ENCODE data around the gene ANO1.

The ANO1 gene

GRCh38 chr11:70167723-70168404 is 89.7 kb downstream of the ANO1 start:
- no peak for DNase-seq

GRCh38 chr11:70168405-70168754 is 90.3 kb downstream of the ANO1 start:
- DNase-seq: no peak

- DNase-seq: no peak
Measured at GRCh38 chr11:70169127-70169526, 91.0 kb downstream of the ANO1 start.

GRCh38 chr11:70169632-70170031 is 91.5 kb downstream of the ANO1 start:
- no peak for DNase-seq

- DNase-seq: no peak
Measured at GRCh38 chr11:70170596-70171210, 92.6 kb downstream of the ANO1 start.

GRCh38 chr11:70173018-70173417 is 94.9 kb downstream of the ANO1 start:
- no peak for DNase-seq

GRCh38 chr11:70174547-70175235 is 96.6 kb downstream of the ANO1 start:
- DNase-seq: no peak

GRCh38 chr11:70175236-70175698 is 97.2 kb downstream of the ANO1 start:
- DNase-seq: no peak

- DNase-seq: peak; percentile 39
Measured at GRCh38 chr11:70176940-70177689, 99.0 kb downstream of the ANO1 start.

- no peak for DNase-seq
Measured at GRCh38 chr11:70180906-70181305, 102.8 kb downstream of the ANO1 start.

GRCh38 chr11:70182266-70182665 is 104.1 kb downstream of the ANO1 start:
- DNase-seq: no peak

- no peak for DNase-seq
Measured at GRCh38 chr11:70183032-70183431, 104.9 kb downstream of the ANO1 start.

GRCh38 chr11:70183483-70184176 is 105.5 kb downstream of the ANO1 start:
- no peak for DNase-seq

GRCh38 chr11:70184396-70184795 is 106.3 kb downstream of the ANO1 start:
- no peak for DNase-seq

GRCh38 chr11:70185348-70186055 is 107.4 kb downstream of the ANO1 start:
- DNase-seq: no peak

GRCh38 chr11:70186420-70186819 is 108.3 kb downstream of the ANO1 start:
- no peak for DNase-seq

- DNase-seq: no peak
Measured at GRCh38 chr11:70186936-70187335, 108.8 kb downstream of the ANO1 start.

- DNase-seq: no peak
Measured at GRCh38 chr11:70187771-70188170, 109.7 kb downstream of the ANO1 start.

- no peak for DNase-seq
Measured at GRCh38 chr11:70189622-70190021, 111.5 kb downstream of the ANO1 start.

GRCh38 chr11:70191495-70192140 is 113.5 kb downstream of the ANO1 start:
- DNase-seq: peak; percentile 63

- no peak for DNase-seq
Measured at GRCh38 chr11:70192666-70193410, 114.7 kb downstream of the ANO1 start.
